ENCODE data around the gene SUSD6.

DNA sequence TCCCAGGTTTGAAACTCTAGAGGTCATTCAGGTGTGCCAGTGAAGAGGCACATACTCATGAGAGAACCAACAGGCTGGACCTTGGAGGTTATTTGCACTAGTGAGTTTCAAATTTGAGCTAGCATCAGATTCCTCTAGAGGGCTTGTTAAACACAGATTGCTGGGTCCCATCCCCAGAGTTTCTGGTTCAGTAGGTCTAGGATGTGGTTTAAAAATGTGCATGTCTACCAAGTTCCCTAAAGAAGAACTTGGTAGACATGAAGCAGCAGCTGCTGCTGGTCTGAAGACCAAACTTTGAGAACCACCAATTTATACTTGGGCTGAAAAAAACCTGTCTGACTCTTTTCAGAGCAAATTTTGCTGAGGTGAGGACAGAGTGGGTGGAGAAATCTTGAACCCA, 61.7 kb downstream of the SUSD6 start:
- TF ChIP-seq EZH2 (IDR thresholded peaks at IDR 0.05) (no peak), POLR2AphosphoS5 (IDR thresholded peaks at IDR 0.05; ENCODE audit: borderline replicate concordance, low read depth, low read length) (no peak)
